HEK293T (cell line): ENCODE measurements around the gene PDZD7.
A peak's percentile ranks its signal among the peaks of the same experiment; 100 is the strongest.

ENCODE experiments used
- CTCF ChIA-PET: fragments of 350-600 bp; formaldehyde crosslinking; extraction: SDS; loops from one replicate; lab custom pipeline; 2021; ENCODE audit warnings: antibody characterized with exemption, inconsistent platforms; lab: Yijun Ruan, JAX
- POLR2A ChIA-PET: fragments of 350-600 bp; formaldehyde crosslinking; extraction: SDS; loops from one replicate; lab custom pipeline; 2020; ENCODE audit warnings: antibody characterized with exemption, inconsistent platforms; lab: Yijun Ruan, JAX
- DNase-seq: peaks from one replicate; pipeline ENCODE4 v3.0.0; 2012; ENCODE audit warnings: mixed read lengths; ENCODE audit errors: extremely low spot score
- ARNT ChIP-seq: fragments of 450-650 bp; IDR thresholded peaks from 2 replicates; pipeline ENCODE4 v1.6.1; 2017; ENCODE audit warnings: mild to moderate bottlenecking
- BHLHE40 ChIP-seq: fragments of 450-650 bp; IDR thresholded peaks from 2 replicates; pipeline ENCODE4 v1.6.1; 2016; ENCODE audit warnings: mild to moderate bottlenecking, moderate library complexity, borderline replicate concordance
- CTBP1 ChIP-seq: fragments of 450-650 bp; IDR thresholded peaks from 2 replicates; pipeline ENCODE4 v1.6.1; 2016; ENCODE audit warnings: borderline replicate concordance
- ELF4 ChIP-seq: fragments of 450-650 bp; IDR thresholded peaks from 2 replicates; pipeline ENCODE4 v1.6.1; 2017; ENCODE audit warnings: antibody characterized with exemption
- FOXA1 ChIP-seq: fragments of 450-650 bp; IDR thresholded peaks from 2 replicates; pipeline ENCODE4 v1.6.1; 2016; ENCODE audit warnings: mild to moderate bottlenecking
- FOXK2 ChIP-seq: fragments of 450-650 bp; IDR thresholded peaks from 2 replicates; pipeline ENCODE4 v1.6.1; 2016; ENCODE audit warnings: mild to moderate bottlenecking
- FOXM1 ChIP-seq: fragments of 450-650 bp; IDR thresholded peaks from 2 replicates; pipeline ENCODE4 v1.6.1; 2017; ENCODE audit warnings: mild to moderate bottlenecking, borderline replicate concordance
- HDGF ChIP-seq: fragments of 450-650 bp; IDR thresholded peaks from 2 replicates; pipeline ENCODE4 v1.6.1; 2017; ENCODE audit warnings: antibody characterized with exemption, borderline replicate concordance
- L3MBTL2 ChIP-seq: fragments of 450-650 bp; conservative IDR thresholded peaks from 2 replicates; pipeline ENCODE4 v1.6.1; 2016; ENCODE audit warnings: mild to moderate bottlenecking
- LEF1 ChIP-seq: fragments of 450-650 bp; IDR thresholded peaks from 2 replicates; pipeline ENCODE4 v1.6.1; 2017; ENCODE audit warnings: mild to moderate bottlenecking, borderline replicate concordance
- NFRKB ChIP-seq: fragments of 450-650 bp; IDR thresholded peaks from 2 replicates; pipeline ENCODE4 v1.6.1; 2016; ENCODE audit warnings: mild to moderate bottlenecking, moderate library complexity
- SP1 ChIP-seq: fragments of 450-650 bp; IDR thresholded peaks from 2 replicates; pipeline ENCODE4 v1.6.1; 2017
- SUZ12 ChIP-seq: fragments of 450-650 bp; IDR thresholded peaks from 2 replicates; pipeline ENCODE4 v1.6.1; 2016; ENCODE audit warnings: mild to moderate bottlenecking
- TARDBP ChIP-seq: fragments of 450-650 bp; IDR thresholded peaks from 2 replicates; pipeline ENCODE4 v1.6.1; 2016
- ZNF384 ChIP-seq: fragments of 450-650 bp; IDR thresholded peaks from 2 replicates; pipeline ENCODE4 v1.6.1; 2016
- TF ChIP-seq, protein P1 (sequence below): fragments of 450-650 bp; IDR thresholded peaks from 2 replicates; pipeline ENCODE4 v1.6.1; 2016

The PDZD7 gene

DNA sequence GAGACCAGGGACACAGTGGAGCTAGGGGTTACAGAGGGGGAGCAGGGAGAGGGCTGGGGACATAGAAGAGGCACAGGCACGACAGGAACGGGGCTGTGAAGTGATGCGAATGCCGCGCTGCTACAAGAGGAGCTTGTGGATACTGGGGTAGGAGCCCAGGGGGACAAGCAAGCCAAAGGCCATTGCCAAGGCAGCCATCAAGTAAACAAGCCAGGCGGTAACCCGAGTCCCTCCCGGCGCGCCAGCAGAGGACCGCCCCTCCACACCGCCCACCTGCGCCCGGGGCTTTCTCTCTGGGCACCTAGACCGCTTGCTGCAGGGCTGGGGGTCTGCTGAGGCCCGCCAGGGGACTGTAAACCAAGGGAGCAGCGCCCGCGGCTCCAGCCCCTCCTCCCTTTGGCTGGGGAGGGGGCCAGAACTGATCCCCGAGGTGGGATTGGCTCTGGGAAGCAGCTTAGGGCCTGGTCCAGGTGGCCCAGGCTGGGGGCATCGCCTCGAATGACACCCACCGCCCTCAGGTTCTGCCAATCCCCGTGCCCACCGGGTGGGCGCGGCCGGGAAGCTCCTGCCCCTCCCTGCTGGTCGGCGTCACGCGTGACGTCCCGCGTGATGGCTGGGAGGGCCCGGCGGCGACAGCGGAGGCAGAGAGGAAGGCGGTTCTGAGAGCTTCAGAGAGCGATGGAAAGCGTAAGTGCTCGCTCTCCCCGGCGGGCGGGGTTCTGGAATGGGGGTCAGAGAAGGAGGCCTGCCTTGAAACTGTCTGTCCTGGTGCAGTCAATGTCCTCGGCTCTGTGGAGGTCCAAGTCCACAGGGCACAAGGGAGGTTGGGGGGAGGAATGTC is 1.1 kb upstream of the PDZD7 start:
- ChIA-PET CTCF (interaction anchor here (0.8 to 6.8 kb wide), 6 partner anchors 9 to 34 kb away, joined by 3 to 35 read pairs (median 8); no protein-coding TSS in a partner anchor), POLR2A (interaction anchor here (0.8 to 3.9 kb wide), 4 partner anchors 8 to 30 kb away, joined by 3 to 30 read pairs (median 13); partner anchors contain the start of gene KAZALD1)
- no peak for TF ChIP-seq SP1
- TF ChIP-seq ELF4 = no peak
- no peak for TF ChIP-seq CTBP1
- no peak for TF ChIP-seq TARDBP
- TF ChIP-seq FOXM1 = no peak
- TF ChIP-seq, protein P1, sequence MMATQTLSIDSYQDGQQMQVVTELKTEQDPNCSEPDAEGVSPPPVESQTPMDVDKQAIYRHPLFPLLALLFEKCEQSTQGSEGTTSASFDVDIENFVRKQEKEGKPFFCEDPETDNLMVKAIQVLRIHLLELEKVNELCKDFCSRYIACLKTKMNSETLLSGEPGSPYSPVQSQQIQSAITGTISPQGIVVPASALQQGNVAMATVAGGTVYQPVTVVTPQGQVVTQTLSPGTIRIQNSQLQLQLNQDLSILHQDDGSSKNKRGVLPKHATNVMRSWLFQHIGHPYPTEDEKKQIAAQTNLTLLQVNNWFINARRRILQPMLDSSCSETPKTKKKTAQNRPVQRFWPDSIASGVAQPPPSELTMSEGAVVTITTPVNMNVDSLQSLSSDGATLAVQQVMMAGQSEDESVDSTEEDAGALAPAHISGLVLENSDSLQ = no peak
- no peak for TF ChIP-seq L3MBTL2
- TF ChIP-seq LEF1 = no peak
- DNase-seq = no peak

DNA sequence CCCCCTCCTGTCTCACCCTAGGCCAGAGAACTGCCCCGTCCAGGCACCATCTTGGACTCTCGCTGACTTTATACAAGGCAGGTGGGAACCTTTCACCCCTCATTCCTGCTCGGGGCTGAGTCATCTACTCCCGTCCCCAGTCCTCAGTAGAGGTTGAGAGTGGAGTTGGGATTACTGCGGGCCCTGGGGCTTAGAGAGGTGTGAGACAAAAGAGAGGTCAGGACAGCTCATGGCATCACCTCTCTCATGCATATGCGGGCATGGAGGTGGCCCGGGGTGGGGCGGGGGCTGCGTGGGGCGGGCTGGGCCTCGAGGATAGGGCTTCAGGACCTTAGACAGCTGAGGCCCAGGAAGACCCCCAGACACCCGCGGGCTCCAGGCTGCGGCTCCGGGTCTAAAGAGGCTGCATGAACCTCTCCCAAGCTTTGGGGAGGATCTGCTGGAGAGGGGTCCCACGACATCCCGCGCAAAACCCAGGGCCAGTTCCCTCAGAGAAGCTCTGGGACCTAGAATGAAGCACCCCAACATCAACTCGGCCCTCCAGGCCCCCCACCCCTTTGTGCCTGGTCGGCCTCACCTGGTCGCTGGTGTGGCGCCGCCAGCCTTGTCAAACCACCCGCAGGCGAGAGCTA is 317 bp downstream of the PDZD7 start:
- no peak for DNase-seq
- TF ChIP-seq, protein P1 = no peak
- no peak for TF ChIP-seq ARNT
- TF ChIP-seq FOXK2 = no peak
- no peak for TF ChIP-seq FOXM1
- no peak for TF ChIP-seq FOXA1
- no peak for TF ChIP-seq SP1
- no peak for TF ChIP-seq L3MBTL2
- TF ChIP-seq NFRKB = no peak
- TF ChIP-seq ELF4 = no peak
- no peak for TF ChIP-seq ZNF384
- TF ChIP-seq HDGF = no peak
- no peak for TF ChIP-seq LEF1
- no peak for TF ChIP-seq CTBP1
- no peak for TF ChIP-seq TARDBP
- TF ChIP-seq BHLHE40 = no peak
- CTCF ChIA-PET = interaction anchor here (0.6 to 6.8 kb wide), 9 partner anchors 11 to 64 kb away, joined by 3 to 35 read pairs (median 4); no protein-coding TSS in a partner anchor
- POLR2A ChIA-PET = interaction anchor here (0.8 to 3.9 kb wide), 7 partner anchors 9 to 112 kb away, joined by 3 to 30 read pairs (median 9); partner anchors contain the start of gene KAZALD1

DNA sequence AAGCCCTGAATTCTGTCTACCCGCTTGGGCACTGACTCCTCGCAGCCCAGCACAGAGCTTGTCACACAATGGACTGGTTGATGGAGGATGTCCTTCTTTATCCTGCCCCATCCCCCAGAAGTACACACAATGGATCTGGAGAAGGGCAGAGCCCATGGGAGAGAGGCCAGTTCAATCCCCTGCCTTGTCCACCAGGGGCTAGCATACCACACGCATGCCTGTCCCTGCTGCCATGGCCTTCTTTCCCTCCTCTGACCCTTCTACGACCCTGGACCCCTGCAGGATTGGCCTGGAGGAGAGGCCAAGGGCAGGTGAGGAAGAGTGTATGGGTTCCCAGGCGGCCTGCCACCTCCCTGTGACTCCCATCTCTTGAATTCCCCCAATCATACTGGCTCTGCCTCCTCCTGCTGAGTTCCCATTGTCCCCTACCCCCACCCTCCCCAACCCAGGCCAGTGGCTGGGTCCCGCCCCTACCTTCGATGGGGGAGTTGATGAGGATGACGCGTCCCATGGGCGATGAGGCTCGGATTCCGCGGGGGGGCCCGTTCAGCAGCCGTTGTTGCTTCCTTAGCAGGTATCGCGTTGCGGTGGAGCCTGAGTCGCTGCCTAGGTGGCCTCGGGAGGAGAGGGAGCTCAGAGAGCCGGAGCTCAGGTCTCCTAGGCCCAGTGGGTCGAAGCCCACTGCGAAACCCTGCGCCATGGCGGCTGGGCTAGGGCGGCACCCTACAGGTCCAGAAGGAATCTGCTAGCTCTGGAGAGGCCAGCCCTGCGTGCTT is 1.2 kb downstream of the PDZD7 start:
- TF ChIP-seq BHLHE40 = no peak
- no peak for TF ChIP-seq HDGF
- TF ChIP-seq LEF1 = no peak
- TF ChIP-seq L3MBTL2 = no peak
- TF ChIP-seq NFRKB = no peak
- TF ChIP-seq, protein P1 = no peak
- no peak for TF ChIP-seq CTBP1
- TF ChIP-seq SP1 = no peak
- TF ChIP-seq FOXM1 = no peak
- TF ChIP-seq SUZ12 = no peak
- TF ChIP-seq TARDBP = no peak
- TF ChIP-seq ZNF384 = no peak
- no peak for TF ChIP-seq ARNT
- no peak for TF ChIP-seq FOXK2
- no peak for TF ChIP-seq ELF4
- POLR2A ChIA-PET = interaction anchor here (1.4 to 3.9 kb wide), 4 partner anchors 10 to 37 kb away, joined by 9 to 30 read pairs (median 16); partner anchors contain the start of gene KAZALD1
- DNase-seq = peak; percentile 50
- CTCF ChIA-PET = interaction anchor here (0.6 to 6.8 kb wide), 8 partner anchors 12 to 31 kb away, joined by 3 to 35 read pairs (median 6); no protein-coding TSS in a partner anchor

DNA sequence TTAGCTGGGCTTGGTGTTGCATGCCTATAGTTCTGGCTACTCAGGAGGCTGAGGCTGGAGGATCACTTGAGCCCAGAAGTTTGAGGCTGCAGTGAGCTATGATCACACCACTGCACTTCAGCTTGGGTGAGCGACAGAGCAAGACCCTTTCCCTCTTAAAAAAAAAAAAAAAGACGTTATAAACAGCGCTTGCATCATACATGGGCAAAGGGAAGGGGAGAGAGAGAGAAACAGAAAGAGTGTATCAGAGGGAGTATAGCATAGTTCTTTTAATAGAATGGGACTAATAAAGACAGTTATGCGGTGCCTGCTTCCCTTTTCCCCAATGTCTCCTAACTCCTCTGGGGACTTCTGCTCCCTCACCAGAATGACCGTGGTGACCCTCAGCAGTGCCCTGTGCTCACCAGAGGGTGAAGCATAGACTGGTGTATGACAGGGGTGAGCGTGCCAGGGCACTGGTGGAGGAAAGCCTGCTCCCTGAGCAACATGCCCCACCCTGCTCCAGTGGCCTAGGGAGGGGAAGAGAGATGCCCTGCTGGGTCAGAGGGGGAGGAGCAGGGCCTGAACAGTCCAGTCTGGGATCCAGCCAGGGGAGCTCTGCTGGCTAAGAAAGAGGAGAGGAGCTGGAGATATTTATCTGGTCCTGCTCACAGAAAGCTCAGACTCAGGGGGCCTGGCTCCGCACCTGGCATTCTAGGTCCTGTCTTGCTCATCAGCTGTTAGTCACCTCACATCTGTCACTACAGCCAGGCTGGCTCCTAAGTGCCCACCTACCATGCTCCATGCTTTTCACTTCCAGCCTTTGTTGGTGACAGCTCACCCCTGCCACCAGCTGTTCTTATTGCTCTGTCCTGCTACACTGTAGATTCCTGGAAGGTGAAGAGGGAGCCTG is 2.2 kb downstream of the PDZD7 start:
- DNase-seq = no peak
- POLR2A ChIA-PET = interaction anchor here (1.5 to 3.9 kb wide), 4 partner anchors 14 to 113 kb away, joined by 3 to 30 read pairs (median 16); partner anchors contain the start of gene KAZALD1
- TF ChIP-seq, protein P1 = no peak
- TF ChIP-seq FOXM1 (no peak), SUZ12 (no peak), NFRKB (no peak), BHLHE40 (no peak), L3MBTL2 (no peak), FOXK2 (no peak), FOXA1 (no peak), SP1 (no peak), HDGF (no peak), TARDBP (no peak)
- CTCF ChIA-PET = interaction anchor here (0.6 to 6.8 kb wide), 6 partner anchors 11 to 32 kb away, joined by 3 to 35 read pairs (median 6); no protein-coding TSS in a partner anchor
